ENCODE results near the gene SLC6A7.

Gene SLC6A7

GRCh38 chr5:150172556-150172955, 17.3 kb upstream of the SLC6A7 start:
- DNase-seq (ENCODE audit: low spot score), result no peak

- DNase-seq (ENCODE audit: low spot score), result no peak
Measured at GRCh38 chr5:150173161-150173560, 16.7 kb upstream of the SLC6A7 start.

GRCh38 chr5:150174285-150174684, 15.6 kb upstream of the SLC6A7 start:
- no peak for DNase-seq (ENCODE audit: low spot score)

GRCh38 chr5:150175076-150175475, 14.8 kb upstream of the SLC6A7 start:
- no peak for DNase-seq (ENCODE audit: low spot score)

GRCh38 chr5:150175536-150175935, 14.3 kb upstream of the SLC6A7 start:
- DNase-seq (ENCODE audit: low spot score), result peak; percentile 24

GRCh38 chr5:150176745-150177477, 13.0 kb upstream of the SLC6A7 start:
- DNase-seq (ENCODE audit: low spot score), result no peak

GRCh38 chr5:150177721-150178120, 12.1 kb upstream of the SLC6A7 start:
- no peak for DNase-seq (ENCODE audit: low spot score)

- DNase-seq (ENCODE audit: low spot score), result no peak
Measured at GRCh38 chr5:150178262-150178661, 11.6 kb upstream of the SLC6A7 start.

- DNase-seq (ENCODE audit: low spot score), result no peak
Measured at GRCh38 chr5:150179019-150179620, 10.7 kb upstream of the SLC6A7 start.

- DNase-seq (ENCODE audit: low spot score), result no peak
Measured at GRCh38 chr5:150180241-150181026, 9.4 kb upstream of the SLC6A7 start.

- DNase-seq (ENCODE audit: low spot score), result no peak
Measured at GRCh38 chr5:150181027-150181426, 8.8 kb upstream of the SLC6A7 start.

GRCh38 chr5:150181766-150182545, 7.9 kb upstream of the SLC6A7 start:
- no peak for DNase-seq (ENCODE audit: low spot score)

GRCh38 chr5:150182774-150183173, 7.1 kb upstream of the SLC6A7 start:
- no peak for DNase-seq (ENCODE audit: low spot score)

GRCh38 chr5:150183436-150183835, 6.4 kb upstream of the SLC6A7 start:
- DNase-seq (ENCODE audit: low spot score), result no peak

GRCh38 chr5:150184006-150184405, 5.9 kb upstream of the SLC6A7 start:
- DNase-seq (ENCODE audit: low spot score), result no peak

GRCh38 chr5:150184990-150185912, 4.6 kb upstream of the SLC6A7 start:
- peak; percentile 62 for DNase-seq (ENCODE audit: low spot score)

GRCh38 chr5:150186137-150186536, 3.7 kb upstream of the SLC6A7 start:
- peak; percentile 51 for DNase-seq (ENCODE audit: low spot score)

- DNase-seq (ENCODE audit: low spot score), result no peak
Measured at GRCh38 chr5:150186897-150187296, 3.0 kb upstream of the SLC6A7 start.

GRCh38 chr5:150188146-150188842, 1.6 kb upstream of the SLC6A7 start:
- DNase-seq (ENCODE audit: low spot score), result no peak

- DNase-seq (ENCODE audit: low spot score), result no peak
Measured at GRCh38 chr5:150189326-150189725, 536 bp upstream of the SLC6A7 start.

All from LoVo (cell line).